IMR-90 (cell line): ENCODE data around the gene ZPBP2.

Experiments used
- CEBPB ChIP-seq: IDR thresholded peaks from 2 replicates; pipeline ENCODE4 v1.6.1; 2012; ENCODE audit warnings: low read depth, low read length, improper control_type of control experiment
- CHD1 ChIP-seq: IDR thresholded peaks from 2 replicates; pipeline ENCODE4 v1.6.1; 2012; ENCODE audit warnings: low read depth, low read length, improper control_type of control experiment
- CTCF ChIP-seq: conservative IDR thresholded peaks from 2 replicates; pipeline ENCODE4 v1.5.1; 2012; ENCODE audit warnings: mild to moderate bottlenecking, low read depth, low read length, improper control_type of control experiment
- MAFK ChIP-seq: IDR thresholded peaks from 2 replicates; pipeline ENCODE4 v1.6.1; 2012; ENCODE audit warnings: low read depth, low read length, improper control_type of control experiment
- MAZ ChIP-seq: IDR thresholded peaks from 2 replicates; pipeline ENCODE4 v1.6.1; 2012; ENCODE audit warnings: low read depth, mild to moderate bottlenecking, low read length, improper control_type of control experiment, moderate library complexity, borderline replicate concordance
- MXI1 ChIP-seq: IDR thresholded peaks from 2 replicates; pipeline ENCODE4 v1.6.1; 2012; ENCODE audit warnings: low read depth, mild to moderate bottlenecking, low read length, moderate library complexity, borderline replicate concordance
- POLR2A ChIP-seq: IDR thresholded peaks from 2 replicates; pipeline ENCODE4 v1.6.1; 2012; ENCODE audit warnings: mild to moderate bottlenecking, low read depth, low read length

GRCh38 chr17:39870776-39871175, 2.8 kb downstream of the ZPBP2 start:
- TF ChIP-seq MAFK (no peak), POLR2A (no peak), CTCF (no peak), CEBPB (no peak), MAZ (no peak), CHD1 (no peak), MXI1 (no peak)
